GM12801 (cell line): ENCODE results near the gene TNRC6C.

Source experiments
- TF ChIP-seq, protein P1 (sequence below): IDR thresholded peaks from one replicate; pipeline ENCODE4 v1.5.1; 2011; ENCODE audit warnings: control low read depth; ENCODE audit not compliant: insufficient read length; ENCODE audit errors: extremely low read depth

The TNRC6C gene

DNA sequence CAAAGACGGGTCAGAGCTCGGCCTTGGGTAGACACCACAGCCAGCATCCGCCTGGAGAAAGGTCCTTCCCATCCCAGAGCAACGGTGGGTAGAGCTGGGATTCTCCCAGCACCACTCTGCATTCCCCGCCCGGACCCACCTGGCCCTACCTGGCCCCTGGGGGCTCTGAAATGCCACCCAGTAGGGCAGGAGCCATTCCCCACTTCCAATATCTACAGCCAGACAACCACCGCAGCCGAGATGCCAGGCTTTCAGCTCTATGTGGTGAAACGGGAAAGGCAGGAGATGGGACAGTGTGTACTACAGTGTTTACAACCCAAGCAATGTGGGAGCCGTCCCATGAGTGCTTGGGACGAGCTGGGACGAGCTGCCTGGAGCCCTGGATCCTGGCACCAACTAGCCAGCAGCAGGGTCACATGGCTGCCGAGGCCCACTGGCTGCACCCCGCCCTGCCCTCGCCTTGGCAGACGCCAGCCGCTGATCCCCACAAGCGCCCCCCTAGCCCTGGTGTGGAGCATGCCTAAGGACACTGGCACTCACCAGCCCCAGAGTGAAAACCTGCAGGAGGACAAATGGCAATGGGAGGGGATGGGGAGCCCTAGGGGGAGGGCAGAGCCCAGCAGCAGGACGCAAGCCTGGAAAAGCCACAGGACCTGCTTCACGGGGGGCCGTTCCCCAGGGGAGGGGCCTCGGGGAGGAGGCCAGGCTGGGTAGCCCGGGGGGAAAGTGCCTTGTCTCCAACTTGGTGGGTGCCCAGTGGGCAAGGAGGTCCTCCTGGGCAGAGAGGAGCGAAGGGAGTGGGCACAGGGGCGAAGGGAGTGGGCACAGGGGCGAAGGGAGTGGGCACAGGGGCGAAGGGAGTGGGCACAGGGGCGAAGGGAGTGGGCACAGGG lies 156.6 kb downstream of the TNRC6C start:
- TF ChIP-seq, protein P1, sequence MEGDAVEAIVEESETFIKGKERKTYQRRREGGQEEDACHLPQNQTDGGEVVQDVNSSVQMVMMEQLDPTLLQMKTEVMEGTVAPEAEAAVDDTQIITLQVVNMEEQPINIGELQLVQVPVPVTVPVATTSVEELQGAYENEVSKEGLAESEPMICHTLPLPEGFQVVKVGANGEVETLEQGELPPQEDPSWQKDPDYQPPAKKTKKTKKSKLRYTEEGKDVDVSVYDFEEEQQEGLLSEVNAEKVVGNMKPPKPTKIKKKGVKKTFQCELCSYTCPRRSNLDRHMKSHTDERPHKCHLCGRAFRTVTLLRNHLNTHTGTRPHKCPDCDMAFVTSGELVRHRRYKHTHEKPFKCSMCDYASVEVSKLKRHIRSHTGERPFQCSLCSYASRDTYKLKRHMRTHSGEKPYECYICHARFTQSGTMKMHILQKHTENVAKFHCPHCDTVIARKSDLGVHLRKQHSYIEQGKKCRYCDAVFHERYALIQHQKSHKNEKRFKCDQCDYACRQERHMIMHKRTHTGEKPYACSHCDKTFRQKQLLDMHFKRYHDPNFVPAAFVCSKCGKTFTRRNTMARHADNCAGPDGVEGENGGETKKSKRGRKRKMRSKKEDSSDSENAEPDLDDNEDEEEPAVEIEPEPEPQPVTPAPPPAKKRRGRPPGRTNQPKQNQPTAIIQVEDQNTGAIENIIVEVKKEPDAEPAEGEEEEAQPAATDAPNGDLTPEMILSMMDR = no peak

DNA sequence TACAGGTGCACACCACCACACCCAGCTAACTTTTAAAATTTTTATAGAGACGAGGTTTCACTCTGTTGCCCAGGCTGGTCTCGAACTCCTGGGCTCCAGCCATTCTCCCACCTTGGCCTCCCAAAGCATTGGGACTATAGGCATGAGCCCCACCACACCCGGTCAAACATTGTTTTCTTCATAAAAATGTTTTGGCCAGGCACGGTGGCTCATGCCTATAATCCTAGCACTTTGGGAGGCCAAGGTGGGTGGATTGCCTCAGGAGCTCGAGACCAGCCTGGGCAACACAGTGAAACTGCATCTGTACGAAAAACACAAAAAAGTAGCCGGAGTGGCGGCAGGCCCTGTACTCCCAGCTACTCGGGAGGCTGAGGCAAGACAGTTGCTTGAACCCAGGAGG lies 157.9 kb downstream of the TNRC6C start:
- TF ChIP-seq, protein P1 = no peak

DNA sequence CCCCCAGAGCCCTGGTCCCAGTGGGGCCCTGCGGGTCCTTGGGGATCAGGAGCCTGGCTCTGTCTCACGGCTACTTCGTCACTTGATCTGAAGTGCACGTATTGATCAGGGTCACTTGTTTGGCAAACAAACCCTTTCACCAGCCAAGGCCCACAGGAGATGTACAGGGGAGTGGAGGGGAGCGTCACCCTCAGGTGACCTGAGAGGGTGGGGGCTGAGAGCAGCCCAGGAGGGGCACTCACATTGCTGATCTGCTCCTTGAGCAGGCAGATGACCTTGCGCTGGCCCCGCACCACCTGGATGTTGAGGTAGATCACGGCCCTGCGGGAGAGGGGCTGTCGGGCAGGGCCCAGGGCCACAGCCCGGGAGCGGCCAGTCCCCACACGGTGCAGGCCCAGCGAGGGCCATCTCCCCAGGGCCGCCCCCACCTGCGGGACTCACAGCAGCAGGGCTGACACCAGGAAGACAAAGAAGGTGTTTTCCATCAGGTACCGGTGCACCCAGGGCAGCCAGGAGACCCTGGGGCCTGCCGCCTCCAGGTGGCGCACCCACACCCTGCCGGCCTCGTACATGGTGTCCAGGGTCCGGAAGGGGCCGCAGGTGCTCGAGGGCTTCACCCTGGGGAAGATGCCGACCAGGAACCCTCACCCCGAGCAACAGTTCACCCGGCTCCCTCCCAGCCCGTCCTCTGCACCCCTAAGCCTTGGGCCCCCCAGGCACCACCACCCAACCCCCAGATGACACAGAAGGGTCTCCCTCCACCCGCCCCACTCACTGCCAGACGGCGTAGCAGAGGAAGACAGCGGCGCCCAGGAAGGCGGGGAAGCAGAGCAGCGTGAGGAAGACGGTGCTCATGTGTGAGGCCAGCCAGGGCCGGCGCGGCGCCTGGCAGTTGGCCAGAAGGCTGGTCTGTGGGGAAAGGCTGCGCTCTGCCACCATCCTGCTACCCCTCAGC lies 158.8 kb downstream of the TNRC6C start:
- TF ChIP-seq, protein P1 = no peak

DNA sequence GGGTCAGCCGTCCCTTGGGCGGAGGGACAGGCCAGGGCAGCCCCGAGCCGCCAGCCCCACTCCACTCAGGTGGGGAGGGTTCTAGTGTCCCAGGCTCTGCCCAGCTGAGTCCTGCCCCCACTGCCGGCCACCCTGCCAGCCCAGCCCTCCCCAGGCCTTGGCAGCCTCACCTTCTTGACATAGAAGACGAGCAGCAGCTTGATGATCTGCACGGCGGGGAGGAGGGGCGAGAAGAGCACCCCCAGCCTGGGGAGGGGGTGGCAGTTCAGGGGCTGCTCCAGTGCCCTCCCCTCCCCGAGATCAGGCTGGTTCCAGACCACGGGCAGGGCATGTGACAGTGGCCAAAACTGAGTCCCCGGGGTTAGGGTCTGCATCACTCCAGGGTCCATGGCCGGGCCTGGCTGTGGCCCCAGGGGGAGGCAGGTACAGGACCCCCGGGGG lies 160.3 kb downstream of the TNRC6C start:
- TF ChIP-seq, protein P1 = no peak

DNA sequence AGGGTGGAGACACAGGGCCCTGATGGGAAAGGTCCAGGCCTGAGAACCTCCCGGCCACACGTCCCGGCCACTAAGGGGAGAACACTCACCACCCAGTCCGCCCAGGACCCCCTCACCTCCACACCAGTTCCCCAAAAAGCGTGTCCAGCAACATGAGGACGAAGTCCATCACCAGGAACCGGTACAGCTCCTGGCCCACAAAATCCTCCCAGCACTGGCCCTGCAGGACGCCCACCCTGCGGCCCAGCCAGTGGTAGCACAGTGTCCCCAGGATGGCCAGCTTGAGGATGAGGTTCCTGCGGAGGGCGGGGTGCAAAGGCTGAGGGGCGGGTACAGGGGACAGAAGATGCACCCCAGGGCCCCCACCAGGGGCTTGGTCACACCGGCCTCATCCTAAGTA lies 162.0 kb downstream of the TNRC6C start:
- TF ChIP-seq, protein P1 = no peak

DNA sequence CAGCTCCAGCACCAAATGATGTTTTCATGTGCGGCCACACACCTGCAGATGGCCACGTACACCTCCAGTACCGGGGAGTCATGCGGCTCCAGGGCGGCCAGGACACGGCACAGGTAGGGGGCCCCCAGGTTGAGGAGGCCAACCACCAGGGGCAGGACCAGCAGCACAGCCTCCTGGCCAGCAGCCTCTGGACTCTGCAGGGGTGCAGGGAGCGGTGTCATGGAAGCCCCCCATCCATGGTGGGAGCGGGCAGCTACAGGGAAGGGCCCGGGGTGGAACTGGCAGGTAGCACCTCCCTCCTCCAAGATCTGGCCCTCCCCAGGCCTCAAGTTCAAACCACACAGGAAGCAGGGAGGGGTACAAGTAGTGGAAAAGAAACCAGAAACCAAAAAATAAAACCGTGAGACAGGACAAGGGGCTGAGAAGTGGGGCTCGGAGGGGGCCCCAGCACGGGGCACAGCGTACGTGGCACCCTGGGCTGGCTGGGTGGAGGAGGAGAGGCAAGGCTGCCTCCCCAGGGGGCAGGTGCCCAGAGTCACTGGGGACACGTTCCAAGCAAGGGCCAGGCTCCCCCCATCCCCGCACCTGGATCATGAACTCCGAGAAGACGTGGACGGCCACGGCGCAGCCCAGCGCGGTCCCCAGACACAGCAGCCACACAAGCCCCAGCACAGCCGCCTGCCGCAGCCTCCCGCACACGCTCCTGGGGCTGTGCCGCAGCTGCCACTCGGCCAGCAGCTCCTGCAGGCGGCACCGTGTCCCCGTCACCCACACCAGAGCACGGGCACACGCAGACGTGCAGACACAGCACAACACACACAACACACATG lies 162.7 kb downstream of the TNRC6C start:
- TF ChIP-seq, protein P1 = no peak

DNA sequence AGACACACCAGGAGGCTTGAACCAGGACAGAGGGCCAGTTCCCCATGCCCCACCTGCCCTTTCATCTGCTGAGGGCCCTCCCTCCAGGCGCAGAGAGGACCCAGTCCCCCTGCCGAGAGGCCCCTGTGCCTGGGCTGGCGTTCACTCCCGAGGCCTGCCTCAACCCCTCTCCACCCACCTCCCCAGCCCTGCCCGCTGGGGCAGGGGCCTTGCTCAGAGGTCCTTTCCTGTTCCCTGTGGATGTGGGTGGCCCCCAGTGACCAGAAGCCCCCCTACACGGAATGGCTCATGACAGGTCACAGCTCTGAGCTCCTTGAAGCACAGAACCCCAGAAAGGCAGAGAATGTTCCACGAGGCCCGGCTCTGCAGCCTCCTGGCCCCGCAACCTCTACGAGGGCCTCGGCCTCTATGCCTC lies 163.3 kb downstream of the TNRC6C start:
- TF ChIP-seq, protein P1 = no peak
